ENCODE data around the gene BCL3.
A peak's percentile ranks its signal among the peaks of the same experiment; 100 is the strongest.
"Not testable (repeated sequence)": the region's sequence is repeated elsewhere in the genome, so short reads cannot be mapped to it uniquely, and the experiment has no call there.

The BCL3 gene

GRCh38 chr19:44712864-44713515 lies 35.5 kb upstream of the BCL3 start:
- ATAC-seq (ENCODE audit: low read depth), result no peak
- no peaks in the 10 kb centered on the region for H3K4me1 Mint-ChIP-seq
- H3K4me3 Mint-ChIP-seq, result no peak overlapping the region

GRCh38 chr19:44714597-44715169 lies 33.8 kb upstream of the BCL3 start:
- Mint-ChIP-seq H3K4me3 (no peak overlapping the region), H3K36me3 (no peaks in the 10 kb centered on the region), H3K27ac (no peak overlapping the region), H3K27me3 (peaks cover 6% of the 10 kb centered on the region), H3K9me3 (peaks cover 4% of the 10 kb centered on the region), H3K4me1 (no peaks in the 10 kb centered on the region)
- DNase-seq (ENCODE audit: low spot score in 2 of 2), result no peak
- no peak for ATAC-seq (ENCODE audit: low read depth)

More at GRCh38 chr19:44712864-44713515, 35.5 kb upstream of the BCL3 start:
- H3K27ac Mint-ChIP-seq, result no peak overlapping the region
- H3K36me3 Mint-ChIP-seq, result no peaks in the 10 kb centered on the region
- H3K27me3 Mint-ChIP-seq, result peaks cover 6% of the 10 kb centered on the region
- DNase-seq (ENCODE audit: low spot score in 2 of 2), result no peak
- peaks cover 4% of the 10 kb centered on the region for H3K9me3 Mint-ChIP-seq

- Mint-ChIP-seq H3K36me3 (no peaks in the 10 kb centered on the region), H3K4me3 (no peak overlapping the region)
- no peak for ATAC-seq (ENCODE audit: low read depth)
Observed at GRCh38 chr19:44717603-44718002, 30.9 kb upstream of the BCL3 start.

GRCh38 chr19:44718441-44719261 lies 29.9 kb upstream of the BCL3 start:
- no peak for ATAC-seq (ENCODE audit: low read depth)
- Mint-ChIP-seq H3K27me3 (peaks cover 3% of the 10 kb centered on the region), H3K4me3 (no peak overlapping the region), H3K4me1 (peaks cover 10% of the 10 kb centered on the region), H3K9me3 (peaks cover 4% of the 10 kb centered on the region), H3K27ac (no peak overlapping the region), H3K36me3 (no peaks in the 10 kb centered on the region)
- no peak for DNase-seq (ENCODE audit: low spot score in 2 of 2)

More at GRCh38 chr19:44717603-44718002, 30.9 kb upstream of the BCL3 start:
- Mint-ChIP-seq H3K27me3 (no peaks in the 10 kb centered on the region), H3K4me1 (peaks cover 4% of the 10 kb centered on the region), H3K9me3 (peaks cover 4% of the 10 kb centered on the region), H3K27ac (no peak overlapping the region)
- no peak for DNase-seq (ENCODE audit: low spot score in 2 of 2)

GRCh38 chr19:44719262-44719701 lies 29.2 kb upstream of the BCL3 start:
- no peaks in the 10 kb centered on the region for H3K36me3 Mint-ChIP-seq
- DNase-seq (ENCODE audit: low spot score in 2 of 2) (no peak), ATAC-seq (ENCODE audit: low read depth) (no peak)
- peaks cover 3% of the 10 kb centered on the region for H3K27me3 Mint-ChIP-seq
- H3K27ac Mint-ChIP-seq, result no peak overlapping the region
- H3K4me1 Mint-ChIP-seq, result peaks cover 14% of the 10 kb centered on the region
- no peak overlapping the region for H3K4me3 Mint-ChIP-seq
- H3K9me3 Mint-ChIP-seq, result peaks cover 4% of the 10 kb centered on the region

GRCh38 chr19:44720396-44720795 lies 28.1 kb upstream of the BCL3 start:
- not testable (repeated sequence) for H3K27ac Mint-ChIP-seq; H3K9me3 Mint-ChIP-seq; H3K4me3 Mint-ChIP-seq; H3K27me3 Mint-ChIP-seq; H3K36me3 Mint-ChIP-seq; DNase-seq (ENCODE audit: low spot score in 2 of 2); ATAC-seq (ENCODE audit: low read depth)
- peaks cover 16% of the 10 kb centered on the region for H3K4me1 Mint-ChIP-seq

GRCh38 chr19:44720945-44721344 lies 27.6 kb upstream of the BCL3 start:
- H3K27me3 Mint-ChIP-seq, result peaks cover 3% of the 10 kb centered on the region
- no peak overlapping the region for H3K27ac Mint-ChIP-seq
- no peak overlapping the region for H3K4me3 Mint-ChIP-seq
- DNase-seq (ENCODE audit: low spot score in 2 of 2), result no peak
- ATAC-seq (ENCODE audit: low read depth), result no peak
- H3K9me3 Mint-ChIP-seq, result no peaks in the 10 kb centered on the region
- H3K36me3 Mint-ChIP-seq, result no peaks in the 10 kb centered on the region
- peaks cover 16% of the 10 kb centered on the region for H3K4me1 Mint-ChIP-seq

GRCh38 chr19:44721369-44721768 lies 27.1 kb upstream of the BCL3 start:
- not testable (repeated sequence) for H3K27me3 Mint-ChIP-seq; H3K36me3 Mint-ChIP-seq; H3K9me3 Mint-ChIP-seq; H3K4me3 Mint-ChIP-seq; DNase-seq (ENCODE audit: low spot score in 2 of 2); ATAC-seq (ENCODE audit: low read depth); H3K27ac Mint-ChIP-seq
- H3K4me1 Mint-ChIP-seq, result peaks cover 16% of the 10 kb centered on the region

GRCh38 chr19:44722131-44723121 lies 26.1 kb upstream of the BCL3 start:
- peaks cover 16% of the 10 kb centered on the region for H3K4me1 Mint-ChIP-seq
- H3K4me3 Mint-ChIP-seq, result no peak overlapping the region
- DNase-seq (ENCODE audit: low spot score in 2 of 2), result no peak
- H3K27me3 Mint-ChIP-seq, result peaks cover 3% of the 10 kb centered on the region
- H3K9me3 Mint-ChIP-seq, result no peaks in the 10 kb centered on the region
- H3K36me3 Mint-ChIP-seq, result no peaks in the 10 kb centered on the region
- peak; percentile 33 for ATAC-seq (ENCODE audit: low read depth)
- H3K27ac Mint-ChIP-seq, result no peak overlapping the region

- peaks cover 23% of the 10 kb centered on the region for H3K4me1 Mint-ChIP-seq
- ATAC-seq (ENCODE audit: low read depth) (peak; percentile 55), DNase-seq (ENCODE audit: low spot score in 2 of 2) (no peak)
- no peaks in the 10 kb centered on the region for H3K36me3 Mint-ChIP-seq
- peaks cover 3% of the 10 kb centered on the region for H3K27me3 Mint-ChIP-seq
- H3K4me3 Mint-ChIP-seq, result no peak overlapping the region
- no peak overlapping the region for H3K27ac Mint-ChIP-seq
- H3K9me3 Mint-ChIP-seq, result no peaks in the 10 kb centered on the region
Observed at GRCh38 chr19:44723299-44723951, 25.1 kb upstream of the BCL3 start.

- Mint-ChIP-seq H3K4me1 (peaks cover 23% of the 10 kb centered on the region), H3K9me3 (no peaks in the 10 kb centered on the region), H3K27me3 (peaks cover 3% of the 10 kb centered on the region), H3K4me3 (no peak overlapping the region), H3K36me3 (no peaks in the 10 kb centered on the region), H3K27ac (no peak overlapping the region)
- ATAC-seq (ENCODE audit: low read depth), result peak; percentile 80
- DNase-seq (ENCODE audit: low spot score in 2 of 2), result peak; percentile 79 to 85
Observed at GRCh38 chr19:44723952-44724319, 24.6 kb upstream of the BCL3 start.

GRCh38 chr19:44725251-44725650 lies 23.3 kb upstream of the BCL3 start:
- DNase-seq (ENCODE audit: low spot score in 2 of 2) (no peak), ATAC-seq (ENCODE audit: low read depth) (peak; percentile 10)
- H3K27me3 Mint-ChIP-seq, result peaks cover 4% of the 10 kb centered on the region
- no peak overlapping the region for H3K4me3 Mint-ChIP-seq
- no peaks in the 10 kb centered on the region for H3K9me3 Mint-ChIP-seq
- H3K36me3 Mint-ChIP-seq, result no peaks in the 10 kb centered on the region
- no peak overlapping the region for H3K27ac Mint-ChIP-seq
- H3K4me1 Mint-ChIP-seq, result peaks cover 26% of the 10 kb centered on the region

GRCh38 chr19:44725684-44726083 lies 22.8 kb upstream of the BCL3 start:
- H3K4me1 Mint-ChIP-seq, result peaks cover 26% of the 10 kb centered on the region
- ATAC-seq (ENCODE audit: low read depth), result no peak
- H3K9me3 Mint-ChIP-seq, result no peaks in the 10 kb centered on the region
- no peak overlapping the region for H3K4me3 Mint-ChIP-seq
- no peaks in the 10 kb centered on the region for H3K36me3 Mint-ChIP-seq
- DNase-seq (ENCODE audit: low spot score in 2 of 2), result no peak
- no peak overlapping the region for H3K27ac Mint-ChIP-seq
- peaks cover 4% of the 10 kb centered on the region for H3K27me3 Mint-ChIP-seq

All from memory B cell (primary cell).